ENCODE data around the gene PLA2G12B. TPM values are rescaled to one million over a fixed set of nuclear protein-coding genes. Genes with fewer than 3 reads are reported as not detected.

Gene PLA2G12B
- total RNA-seq, 2 experiments from 2014 or later, result not detected

DNA sequence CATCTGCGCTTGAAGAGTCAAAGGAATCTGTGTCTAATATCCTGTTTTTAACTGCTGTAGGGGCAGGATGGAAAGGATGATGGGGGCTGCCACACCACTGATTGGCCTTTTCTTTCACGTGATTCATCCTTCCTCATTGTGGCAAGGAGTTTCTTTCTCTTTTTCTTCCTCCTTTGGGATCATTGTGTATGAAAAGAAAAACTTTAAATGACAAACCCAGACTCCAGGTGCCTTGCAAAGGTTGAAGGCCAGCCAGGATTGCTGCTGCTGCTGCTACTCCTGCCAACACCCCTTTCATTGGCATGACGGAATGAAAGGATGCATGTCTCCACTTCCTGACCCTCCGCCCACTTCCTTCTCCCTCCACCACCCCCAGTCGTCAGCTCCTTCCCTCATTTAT, 67.6 kb downstream of the PLA2G12B start:
- H3K36me3 ChIP-seq (ENCODE audit: insufficient read depth, low read length), result peaks cover 2% of the 10 kb centered on the region
- Mint-ChIP-seq H3K4me3 (no peak overlapping the region), H3K4me1 (ENCODE audit: low read depth) (peaks cover 14% of the 10 kb centered on the region), H3K9me3 (no peaks in the 10 kb centered on the region), H3K36me3 (ENCODE audit: low read depth) (peaks cover 34% of the 10 kb centered on the region), H3K27me3 (no peaks in the 10 kb centered on the region), H3K27ac (no peak overlapping the region)
- intact Hi-C loops (cut with DNase I, micrococcal nuclease), result no loop called here
- ATAC-seq (ENCODE audit: poor library complexity), result no peak
- POLR2A ChIA-PET, result no interaction called here
- H3K4me3 ChIP-seq (ENCODE audit: low read length), result no peak overlapping the region
- no peak for DNase-seq
- H3K9me3 ChIP-seq (ENCODE audit: control insufficient read depth in 1 of 2, insufficient read depth in 1 of 2, low read length in 2 of 2), result no peaks in the 10 kb centered on the region
- CTCF ChIA-PET, result no interaction called here
- TF ChIP-seq, protein P1, sequence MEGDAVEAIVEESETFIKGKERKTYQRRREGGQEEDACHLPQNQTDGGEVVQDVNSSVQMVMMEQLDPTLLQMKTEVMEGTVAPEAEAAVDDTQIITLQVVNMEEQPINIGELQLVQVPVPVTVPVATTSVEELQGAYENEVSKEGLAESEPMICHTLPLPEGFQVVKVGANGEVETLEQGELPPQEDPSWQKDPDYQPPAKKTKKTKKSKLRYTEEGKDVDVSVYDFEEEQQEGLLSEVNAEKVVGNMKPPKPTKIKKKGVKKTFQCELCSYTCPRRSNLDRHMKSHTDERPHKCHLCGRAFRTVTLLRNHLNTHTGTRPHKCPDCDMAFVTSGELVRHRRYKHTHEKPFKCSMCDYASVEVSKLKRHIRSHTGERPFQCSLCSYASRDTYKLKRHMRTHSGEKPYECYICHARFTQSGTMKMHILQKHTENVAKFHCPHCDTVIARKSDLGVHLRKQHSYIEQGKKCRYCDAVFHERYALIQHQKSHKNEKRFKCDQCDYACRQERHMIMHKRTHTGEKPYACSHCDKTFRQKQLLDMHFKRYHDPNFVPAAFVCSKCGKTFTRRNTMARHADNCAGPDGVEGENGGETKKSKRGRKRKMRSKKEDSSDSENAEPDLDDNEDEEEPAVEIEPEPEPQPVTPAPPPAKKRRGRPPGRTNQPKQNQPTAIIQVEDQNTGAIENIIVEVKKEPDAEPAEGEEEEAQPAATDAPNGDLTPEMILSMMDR (IDR thresholded peaks at IDR 0.05), result no peak
- H3K27ac ChIP-seq (ENCODE audit: low read depth in 1 of 2, low read length in 2 of 2), result no peak overlapping the region
- peaks cover 3% of the 10 kb centered on the region for H3K4me1 ChIP-seq (ENCODE audit: insufficient read depth, low read length)
- no peaks in the 10 kb centered on the region for H3K27me3 ChIP-seq (ENCODE audit: control insufficient read depth in 1 of 2, insufficient read depth in 2 of 2, low read length in 2 of 2)

DNA sequence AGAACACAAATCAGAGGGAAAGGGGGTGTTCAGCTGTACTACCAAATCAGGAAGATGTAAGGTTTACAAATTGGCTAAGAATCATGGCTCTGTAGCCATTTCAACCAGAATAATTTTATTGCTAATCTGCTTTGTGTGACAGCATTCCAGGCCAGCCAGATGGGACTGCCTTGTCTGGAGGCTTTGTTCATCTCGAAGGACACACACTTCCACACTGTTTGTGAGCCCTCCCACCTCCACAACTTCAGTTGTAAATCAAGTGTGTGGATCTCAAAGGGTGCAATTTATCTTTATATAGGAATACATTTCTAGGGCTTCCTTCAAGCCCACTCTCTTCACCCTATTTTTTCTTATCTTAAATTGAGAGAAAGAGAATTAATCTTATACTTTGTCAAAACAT, 68.0 kb downstream of the PLA2G12B start:
- H3K4me1 ChIP-seq (ENCODE audit: insufficient read depth, low read length), result peaks cover 3% of the 10 kb centered on the region
- no peaks in the 10 kb centered on the region for H3K27me3 ChIP-seq (ENCODE audit: control insufficient read depth in 1 of 2, insufficient read depth in 2 of 2, low read length in 2 of 2)
- Mint-ChIP-seq H3K27ac (no peak overlapping the region), H3K4me3 (no peak overlapping the region), H3K4me1 (ENCODE audit: low read depth) (peaks cover 14% of the 10 kb centered on the region), H3K27me3 (no peaks in the 10 kb centered on the region), H3K36me3 (ENCODE audit: low read depth) (peaks cover 39% of the 10 kb centered on the region), H3K9me3 (no peaks in the 10 kb centered on the region)
- DNase-seq (no peak), ATAC-seq (ENCODE audit: poor library complexity) (no peak)
- no peak overlapping the region for H3K27ac ChIP-seq (ENCODE audit: low read depth in 1 of 2, low read length in 2 of 2)
- TF ChIP-seq, protein P1 (IDR thresholded peaks at IDR 0.05), result no peak
- H3K36me3 ChIP-seq (ENCODE audit: insufficient read depth, low read length), result peaks cover 2% of the 10 kb centered on the region
- no peaks in the 10 kb centered on the region for H3K9me3 ChIP-seq (ENCODE audit: control insufficient read depth in 1 of 2, insufficient read depth in 1 of 2, low read length in 2 of 2)
- intact Hi-C loops (cut with DNase I, micrococcal nuclease), result no loop called here
- POLR2A ChIA-PET, result no interaction called here
- CTCF ChIA-PET, result no interaction called here
- H3K4me3 ChIP-seq (ENCODE audit: low read length), result no peak overlapping the region

DNA sequence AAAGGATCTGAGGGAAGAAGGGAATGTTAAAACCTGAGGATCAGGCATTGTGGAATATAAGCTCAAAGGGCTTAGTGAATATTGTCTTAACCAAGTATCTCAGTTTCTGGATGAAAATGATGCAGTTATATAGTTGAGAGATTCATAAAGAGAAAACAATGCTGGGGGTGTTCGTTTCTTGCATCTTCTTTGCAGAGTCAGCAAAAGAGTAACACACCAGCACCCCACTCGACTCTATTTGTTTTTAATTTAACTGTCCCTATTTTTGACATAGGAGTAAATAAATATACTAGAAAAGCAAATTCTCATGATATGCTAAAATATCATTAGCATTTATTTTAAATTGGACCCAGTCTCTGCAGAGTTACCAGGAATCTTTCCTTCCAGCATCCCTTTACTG, 68.7 kb downstream of the PLA2G12B start:
- peaks cover 45% of the 10 kb centered on the region for H3K36me3 Mint-ChIP-seq (ENCODE audit: low read depth)
- no peaks in the 10 kb centered on the region for H3K9me3 ChIP-seq (ENCODE audit: control insufficient read depth in 1 of 2, insufficient read depth in 1 of 2, low read length in 2 of 2)

More for the DNA sequence above, 68.7 kb downstream of the PLA2G12B start:
- TF ChIP-seq, protein P1 (IDR thresholded peaks at IDR 0.05), result no peak
- ChIA-PET POLR2A (no interaction called here), CTCF (no interaction called here)
- peaks cover 3% of the 10 kb centered on the region for H3K4me1 ChIP-seq (ENCODE audit: insufficient read depth, low read length)
- H3K36me3 ChIP-seq (ENCODE audit: insufficient read depth, low read length), result peaks cover 2% of the 10 kb centered on the region
- Mint-ChIP-seq H3K27ac (no peak overlapping the region), H3K9me3 (peaks cover 2% of the 10 kb centered on the region), H3K4me1 (ENCODE audit: low read depth) (peaks cover 14% of the 10 kb centered on the region), H3K4me3 (no peak overlapping the region), H3K27me3 (no peaks in the 10 kb centered on the region)
- H3K27me3 ChIP-seq (ENCODE audit: control insufficient read depth in 1 of 2, insufficient read depth in 2 of 2, low read length in 2 of 2), result no peaks in the 10 kb centered on the region
- DNase-seq (no peak), ATAC-seq (ENCODE audit: poor library complexity) (no peak)
- no peak overlapping the region for H3K27ac ChIP-seq (ENCODE audit: low read depth in 1 of 2, low read length in 2 of 2)
- intact Hi-C loops (cut with DNase I, micrococcal nuclease), result no loop called here
- no peak overlapping the region for H3K4me3 ChIP-seq (ENCODE audit: low read length)

Other genes with a start within 250 kb of the PLA2G12B start
- not detected for gene OIT3, start 61.1 kb downstream of the PLA2G12B start, total RNA-seq
- gene P4HA1, start 142.1 kb upstream of the PLA2G12B start, total RNA-seq, result 1 to 10 TPM; 9.0 to 9.1 TPM
- under 1 TPM; 0.67 to 0.82 TPM for gene NUDT13, start 155.6 kb upstream of the PLA2G12B start, total RNA-seq
- gene ECD, start 213.2 kb upstream of the PLA2G12B start, total RNA-seq, result 10 to 100 TPM; 50.5 to 57.7 TPM
- gene FAM149B1, start 213.3 kb upstream of the PLA2G12B start, total RNA-seq, result 1 to 10 TPM; 7.0 to 7.7 TPM

Measured in CD4-positive, alpha-beta T cell (primary cell).